ENCODE measurements around the gene S1PR2. TPM values are rescaled to one million over a fixed set of nuclear protein-coding genes. Genes with fewer than 3 reads are reported as not detected.
A peak's percentile ranks its signal among the peaks of the same experiment; 100 is the strongest.

S1PR2 gene
- total RNA-seq, 4 donors from 2014 or later, result 0.80 to 7.1 (median 3.5) TPM

DNA sequence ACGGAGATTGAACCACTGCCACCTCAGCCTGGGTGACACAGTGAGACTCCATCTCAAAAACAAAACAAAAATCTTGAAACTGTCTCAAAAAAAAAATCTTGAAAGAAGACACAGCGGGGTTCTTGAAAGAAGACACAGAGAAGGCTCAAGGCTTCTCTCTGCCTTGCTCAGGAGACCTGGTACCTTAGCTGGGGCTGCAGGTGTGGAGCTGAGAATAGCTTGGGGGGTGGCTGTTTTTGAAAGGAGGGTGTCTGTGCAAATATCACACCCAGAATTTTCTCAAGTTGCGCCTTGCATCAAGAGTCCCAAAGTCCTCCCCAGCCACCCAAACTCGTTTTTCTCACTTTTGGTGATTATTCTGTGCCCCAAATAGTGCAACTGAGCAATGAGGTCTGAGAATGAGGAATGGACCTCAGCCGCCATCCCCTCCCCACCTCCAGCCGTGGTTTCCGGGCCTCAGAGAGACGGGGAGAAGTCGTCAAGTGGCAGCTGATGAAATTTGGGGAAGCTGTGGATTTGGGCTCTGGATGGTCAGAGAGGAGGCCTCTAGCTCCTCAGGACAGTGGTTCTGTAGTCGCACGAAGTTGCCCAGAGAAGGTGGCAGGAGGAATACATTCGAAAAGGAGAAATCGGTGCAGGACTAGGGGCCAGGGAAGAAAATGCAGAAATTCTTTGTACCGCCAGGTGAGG lies 8.8 kb downstream of the S1PR2 start:
- intact Hi-C loops (cut with DNase I; ENCODE audit: low total_unique reads), result no loop called here
- no peak for TF ChIP-seq POLR2AphosphoS5 (IDR thresholded peaks at IDR 0.05)
- TF ChIP-seq POLR2A (IDR thresholded peaks at IDR 0.05), result no peak
- TF ChIP-seq, protein P1, sequence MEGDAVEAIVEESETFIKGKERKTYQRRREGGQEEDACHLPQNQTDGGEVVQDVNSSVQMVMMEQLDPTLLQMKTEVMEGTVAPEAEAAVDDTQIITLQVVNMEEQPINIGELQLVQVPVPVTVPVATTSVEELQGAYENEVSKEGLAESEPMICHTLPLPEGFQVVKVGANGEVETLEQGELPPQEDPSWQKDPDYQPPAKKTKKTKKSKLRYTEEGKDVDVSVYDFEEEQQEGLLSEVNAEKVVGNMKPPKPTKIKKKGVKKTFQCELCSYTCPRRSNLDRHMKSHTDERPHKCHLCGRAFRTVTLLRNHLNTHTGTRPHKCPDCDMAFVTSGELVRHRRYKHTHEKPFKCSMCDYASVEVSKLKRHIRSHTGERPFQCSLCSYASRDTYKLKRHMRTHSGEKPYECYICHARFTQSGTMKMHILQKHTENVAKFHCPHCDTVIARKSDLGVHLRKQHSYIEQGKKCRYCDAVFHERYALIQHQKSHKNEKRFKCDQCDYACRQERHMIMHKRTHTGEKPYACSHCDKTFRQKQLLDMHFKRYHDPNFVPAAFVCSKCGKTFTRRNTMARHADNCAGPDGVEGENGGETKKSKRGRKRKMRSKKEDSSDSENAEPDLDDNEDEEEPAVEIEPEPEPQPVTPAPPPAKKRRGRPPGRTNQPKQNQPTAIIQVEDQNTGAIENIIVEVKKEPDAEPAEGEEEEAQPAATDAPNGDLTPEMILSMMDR (IDR thresholded peaks at IDR 0.05), result no peak
- no peak for TF ChIP-seq EP300 (IDR thresholded peaks at IDR 0.05; ENCODE audit: low read depth)
- 76 to 85% methylated on average over 8 to 14 of the region's 14 CpGs for WGBS, 2 donors (ENCODE audit: low coverage in 1 of 2)

DNA sequence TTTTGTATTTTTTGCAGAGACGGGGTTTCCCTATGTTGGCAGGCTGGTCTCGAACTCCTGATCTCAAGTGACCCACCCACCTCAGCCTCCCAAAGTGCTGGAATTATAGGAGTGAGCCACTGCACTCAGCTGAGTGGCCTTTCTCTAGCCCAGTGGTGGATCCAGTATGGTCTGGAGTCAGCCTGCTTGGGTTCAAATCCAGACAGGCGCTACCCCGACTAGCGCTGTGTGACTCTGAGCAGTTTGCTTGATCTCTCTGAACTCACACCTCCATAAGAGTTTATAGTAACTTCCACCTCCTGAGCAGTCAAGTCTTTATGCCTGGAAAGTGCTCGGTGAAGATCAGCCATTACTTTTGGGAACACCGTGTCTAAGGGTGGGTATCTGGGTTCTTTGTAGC lies 10.4 kb downstream of the S1PR2 start:
- 89% methylated on average over 7 of the region's 7 CpGs; no CpG with 5 or more reads in 1 of the 2 donors for WGBS, 2 donors (ENCODE audit: low coverage in 1 of 2)
- no peaks in the 10 kb centered on the region for H3K27me3 ChIP-seq
- no peaks in the 10 kb centered on the region for H3K9me3 ChIP-seq
- no peak for DNase-seq
- no peaks in the 10 kb centered on the region for H3K36me3 ChIP-seq
- in situ Hi-C loops (cut with MboI; ENCODE audit: low pct_ligation_motif_present in 1 of 4, low pct_unique_long_range_greater_than_20kb in 1 of 4, low sequenced_read_pairs in 3 of 4), result no loop called here
- H3K4me3 ChIP-seq, result no peak overlapping the region
- intact Hi-C loops (cut with DNase I; ENCODE audit: low total_unique reads), result no loop called here
- TF ChIP-seq EP300 (IDR thresholded peaks at IDR 0.05; ENCODE audit: low read depth) (no peak), POLR2A (IDR thresholded peaks at IDR 0.05) (no peak), POLR2AphosphoS5 (IDR thresholded peaks at IDR 0.05) (no peak)
- TF ChIP-seq, protein P1 (IDR thresholded peaks at IDR 0.05), result no peak
- H3K4me1 ChIP-seq, result no peaks in the 10 kb centered on the region
- H3K27ac ChIP-seq, result no peak overlapping the region

More for the DNA sequence above, 8.8 kb downstream of the S1PR2 start:
- no peak for DNase-seq
- H3K36me3 ChIP-seq, result no peaks in the 10 kb centered on the region
- no peak overlapping the region for H3K27ac ChIP-seq
- no peaks in the 10 kb centered on the region for H3K9me3 ChIP-seq
- H3K4me1 ChIP-seq, result no peaks in the 10 kb centered on the region
- no peaks in the 10 kb centered on the region for H3K27me3 ChIP-seq
- in situ Hi-C loops (cut with MboI; ENCODE audit: low pct_ligation_motif_present in 1 of 4, low pct_unique_long_range_greater_than_20kb in 1 of 4, low sequenced_read_pairs in 3 of 4), result no loop called here
- H3K4me3 ChIP-seq, result no peak overlapping the region

DNA sequence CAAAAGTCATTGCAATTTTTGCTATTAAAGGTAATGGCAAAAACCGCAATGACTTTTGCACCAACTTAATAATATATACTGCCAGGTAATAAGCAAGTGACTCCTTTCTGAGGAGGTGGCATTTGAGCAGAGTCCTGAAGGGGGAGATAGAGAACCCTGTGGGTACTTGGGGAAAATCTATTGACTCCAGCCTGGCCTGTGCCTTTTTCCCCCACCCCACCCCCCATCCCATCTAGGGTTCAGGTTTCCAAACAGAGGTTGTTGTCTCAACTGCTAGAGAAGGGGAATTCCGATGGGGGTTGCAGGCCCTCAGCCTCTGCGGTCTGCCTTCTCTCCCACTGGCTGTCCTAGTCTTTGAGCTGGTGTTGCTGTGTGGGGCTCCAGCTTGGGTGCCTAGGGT lies 11.5 kb downstream of the S1PR2 start:
- intact Hi-C loops (cut with DNase I; ENCODE audit: low total_unique reads), result no loop called here
- no peak for DNase-seq
- H3K4me1 ChIP-seq, result no peaks in the 10 kb centered on the region
- in situ Hi-C loops (cut with MboI; ENCODE audit: low pct_ligation_motif_present in 1 of 4, low pct_unique_long_range_greater_than_20kb in 1 of 4, low sequenced_read_pairs in 3 of 4), result no loop called here
- H3K36me3 ChIP-seq, result no peaks in the 10 kb centered on the region
- H3K4me3 ChIP-seq, result no peak overlapping the region
- H3K9me3 ChIP-seq, result no peaks in the 10 kb centered on the region
- no peak for TF ChIP-seq POLR2A (IDR thresholded peaks at IDR 0.05)
- TF ChIP-seq, protein P1 (IDR thresholded peaks at IDR 0.05), result peak in 3 of 5 experiments; percentile 14 to 26 (median 18)
- H3K27ac ChIP-seq, result no peak overlapping the region
- 23 to 40% methylated on average over 1 to 3 of the region's 3 CpGs for WGBS, 2 donors (ENCODE audit: low coverage in 1 of 2)
- no peaks in the 10 kb centered on the region for H3K27me3 ChIP-seq

DNA sequence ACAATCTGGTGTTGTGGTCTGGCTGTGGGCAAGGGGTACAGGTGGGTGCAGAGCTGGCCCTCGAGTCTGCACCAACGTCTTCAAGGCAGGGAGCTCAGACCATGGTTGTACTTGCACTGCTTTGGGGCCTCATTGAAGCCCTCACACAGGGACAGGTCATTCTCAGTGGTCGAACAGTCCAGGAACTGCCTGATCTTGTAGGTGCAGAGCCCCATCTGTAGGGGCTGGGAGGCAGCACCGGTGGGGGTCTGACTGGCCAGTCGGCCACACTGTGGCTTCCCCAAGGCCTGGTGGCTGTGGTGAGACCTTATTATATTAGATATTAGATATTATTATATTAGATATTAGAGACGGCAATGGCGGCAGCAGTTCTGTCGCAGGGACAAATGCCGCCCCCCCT lies 14.0 kb downstream of the S1PR2 start:
- 71 to 84% methylated on average over 1 to 9 of the region's 9 CpGs for WGBS, 2 donors (ENCODE audit: low coverage in 1 of 2)
- no peak for DNase-seq

More for the DNA sequence above, 14.0 kb downstream of the S1PR2 start:
- TF ChIP-seq POLR2AphosphoS5 (IDR thresholded peaks at IDR 0.05) (no peak), EP300 (IDR thresholded peaks at IDR 0.05; ENCODE audit: low read depth) (no peak), POLR2A (IDR thresholded peaks at IDR 0.05) (no peak)
- TF ChIP-seq, protein P1 (IDR thresholded peaks at IDR 0.05), result no peak
- Histone ChIP-seq H3K27me3 (no peaks in the 10 kb centered on the region), H3K36me3 (no peaks in the 10 kb centered on the region), H3K4me3 (no peak overlapping the region), H3K4me1 (no peaks in the 10 kb centered on the region), H3K9me3 (no peaks in the 10 kb centered on the region), H3K27ac (no peak overlapping the region)
- intact Hi-C loops (cut with DNase I; ENCODE audit: low total_unique reads) (no loop called here), in situ Hi-C loops (cut with MboI; ENCODE audit: low pct_ligation_motif_present in 1 of 4, low pct_unique_long_range_greater_than_20kb in 1 of 4, low sequenced_read_pairs in 3 of 4) (no loop called here)

All from transverse colon (tissue), 4 donors.